Caco-2 (cell line): Measurements from ENCODE around the gene PALLD. TPM values are rescaled to one million over a fixed set of nuclear protein-coding genes. Genes with fewer than 3 reads are reported as not detected.

Source experiments
- BruUV-seq: library from RNA; stranded (reverse); fragments of 400-500 nt; replicated peaks from 2 replicates; lab custom pipeline; 2021; lab: Mats Ljungman, UMichigan
- CTCF ChIA-PET: fragments of 300-600 bp; sonication (Branson Sonifier 250); formaldehyde crosslinking; loops from one replicate; lab custom pipeline; 2022; ENCODE audit warnings: antibody characterized with exemption; lab: Charles Lee
- POLR2A ChIA-PET: fragments of 300-600 bp; sonication (Branson Sonifier 250); formaldehyde crosslinking; loops from one replicate; lab custom pipeline; 2022; ENCODE audit warnings: antibody characterized with exemption; lab: Charles Lee
- DNase-seq, 2 experiments: peaks; one replicate each; pipeline versions ENCODE4 v3.0.0 to v3.0.0-alpha.2; 2020 to 2022
- H3K27me3 ChIP-seq: replicated peaks from 2 replicates; pipeline ENCODE4 v1.6.0; 2011; ENCODE audit warnings: low read length; ENCODE audit not compliant: control insufficient read depth, insufficient read depth
- H3K36me3 ChIP-seq: 2 replicates; pipeline ENCODE4 v1.5.1; 2011; ENCODE audit warnings: low read length; ENCODE audit not compliant: control insufficient read depth, insufficient read depth
- H3K4me1 ChIP-seq: fragments of 250-450 bp; sonication (Bioruptor Pico); 2 replicates; pipeline ENCODE4 v1.5.1; 2020; ENCODE audit warnings: mild to moderate bottlenecking
- H3K4me3 ChIP-seq: 2 replicates; pipeline ENCODE4 v1.5.1; 2011; ENCODE audit warnings: low read depth, mild to moderate bottlenecking, control low read depth, low read length
- H3K9me3 ChIP-seq: fragments of 250-450 bp; sonication (Bioruptor Pico); 2 replicates; pipeline ENCODE4 v1.5.1; 2020; ENCODE audit warnings: mild to moderate bottlenecking, moderate library complexity
- H3K27ac Mint-ChIP-seq: one replicate; pipeline ENCODE4 v1.8.0; 2022; ENCODE audit warnings: mixed read lengths; ENCODE audit not compliant: unreplicated experiment
- H3K27me3 Mint-ChIP-seq: one replicate; pipeline ENCODE4 v1.8.0; 2022; ENCODE audit warnings: mixed read lengths; ENCODE audit not compliant: insufficient read depth, unreplicated experiment
- H3K36me3 Mint-ChIP-seq: one replicate; pipeline ENCODE4 v1.8.0; 2022; ENCODE audit warnings: mild to moderate bottlenecking, mixed read lengths; ENCODE audit not compliant: insufficient read depth, unreplicated experiment
- H3K4me1 Mint-ChIP-seq: one replicate; pipeline ENCODE4 v1.8.0; 2022; ENCODE audit warnings: low read depth, mixed read lengths; ENCODE audit not compliant: unreplicated experiment
- H3K4me3 Mint-ChIP-seq: one replicate; pipeline ENCODE4 v1.8.0; 2022; ENCODE audit warnings: mild to moderate bottlenecking, moderate library complexity, mixed read lengths; ENCODE audit not compliant: unreplicated experiment
- H3K9me3 Mint-ChIP-seq: one replicate; pipeline ENCODE4 v1.8.0; 2022; ENCODE audit warnings: mixed read lengths; ENCODE audit not compliant: unreplicated experiment
- CTCF ChIP-seq, 2 experiments: fragments of 200-600 bp in 1 of 2; IDR thresholded peaks; 1 replicate in 1 of 2; 2 replicates in 1 of 2; pipeline versions ENCODE4 v1.5.1 to v1.8.0; 2011 to 2022; ENCODE audit warnings: antibody characterized with exemption in 1 of 2, control low read depth in 1 of 2, inconsistent platforms in 1 of 2, low read depth in 1 of 2, low read length in 1 of 2, mild to moderate bottlenecking in 1 of 2, moderate library complexity in 1 of 2; ENCODE audit not compliant: insufficient read depth in 1 of 2, severe bottlenecking in 1 of 2, unreplicated experiment in 1 of 2
- intact Hi-C: fragments of 100-400 bp; cut with micrococcal nuclease; formaldehyde crosslinking; loops from one replicate; pipeline ENCODE4 v1.10.0; 2022; ENCODE audit not compliant: unreplicated experiment
- total RNA-seq: library from RNA; stranded (reverse); gene quantifications from 2 replicates; pipeline ENCODE4 v1.2.3, GENCODE V29; 2022

The PALLD gene
- total RNA-seq, 1 experiment from 2014 or later, result 12.3 TPM

- Histone ChIP-seq H3K9me3 (no peaks in the 10 kb centered on the region), H3K4me3 (no peak overlapping the region), H3K27me3 (no peaks in the 10 kb centered on the region), H3K4me1 (no peaks in the 10 kb centered on the region), H3K36me3 (no peaks in the 10 kb centered on the region)
- no TSS peak for BruUV-seq
- no peaks in the 10 kb centered on the region for H3K9me3 Mint-ChIP-seq
- TF ChIP-seq CTCF (IDR thresholded peaks at IDR 0.05; ENCODE audit: insufficient read depth in 1 of 2, low read depth in 1 of 2, low read length in 1 of 2, severe bottlenecking in 1 of 2, unreplicated experiment in 1 of 2), result no peak
- ChIA-PET POLR2A (no interaction called here), CTCF (interaction anchor here (1.0 kb wide), 1 partner anchor 217 kb away, joined by 3 read pairs; no protein-coding TSS in a partner anchor)
- H3K36me3 Mint-ChIP-seq, result no peaks in the 10 kb centered on the region
- H3K27me3 Mint-ChIP-seq, result peaks cover under 1% of the 10 kb centered on the region
- H3K4me1 Mint-ChIP-seq, result no peaks in the 10 kb centered on the region
- no peak overlapping the region for H3K4me3 Mint-ChIP-seq
- no peak for DNase-seq
- no peak overlapping the region for H3K27ac Mint-ChIP-seq
- intact Hi-C loops, result loop anchor here (5.0 kb wide), 1 partner anchor 118 kb away; no protein-coding TSS in a partner anchor
Observed at GRCh38 chr4:168705121-168705520, 208.3 kb downstream of the PALLD start.

GRCh38 chr4:168707205-168707604 is 210.4 kb downstream of the PALLD start:
- no peak for DNase-seq
- no TSS peak for BruUV-seq
- no peaks in the 10 kb centered on the region; the same call in 1 of the 2 replicates for H3K27me3 ChIP-seq
- Mint-ChIP-seq H3K9me3 (no peaks in the 10 kb centered on the region), H3K27ac (no peak overlapping the region), H3K36me3 (no peaks in the 10 kb centered on the region), H3K27me3 (peaks cover 3% of the 10 kb centered on the region), H3K4me1 (no peaks in the 10 kb centered on the region), H3K4me3 (no peak overlapping the region)
- TF ChIP-seq CTCF (IDR thresholded peaks at IDR 0.05; ENCODE audit: insufficient read depth in 1 of 2, low read depth in 1 of 2, low read length in 1 of 2, severe bottlenecking in 1 of 2, unreplicated experiment in 1 of 2), result no peak
- POLR2A ChIA-PET, result no interaction called here
- no peak overlapping the region for H3K4me3 ChIP-seq
- H3K4me1 ChIP-seq, result no peaks in the 10 kb centered on the region
- intact Hi-C loops, result loop anchor here (5.0 kb wide), 1 partner anchor 120 kb away; no protein-coding TSS in a partner anchor
- CTCF ChIA-PET, result no interaction called here
- no peaks in the 10 kb centered on the region for H3K9me3 ChIP-seq
- no peaks in the 10 kb centered on the region for H3K36me3 ChIP-seq

GRCh38 chr4:168708108-168708507 is 211.3 kb downstream of the PALLD start:
- Mint-ChIP-seq H3K9me3 (no peaks in the 10 kb centered on the region), H3K4me1 (no peaks in the 10 kb centered on the region), H3K36me3 (no peaks in the 10 kb centered on the region), H3K27me3 (peaks cover 3% of the 10 kb centered on the region), H3K27ac (no peak overlapping the region), H3K4me3 (no peak overlapping the region)
- BruUV-seq, result no TSS peak
- no peaks in the 10 kb centered on the region for H3K9me3 ChIP-seq
- no peaks in the 10 kb centered on the region for H3K36me3 ChIP-seq
- H3K4me3 ChIP-seq, result no peak overlapping the region
- H3K27me3 ChIP-seq, result no peaks in the 10 kb centered on the region; the same call in 1 of the 2 replicates
- TF ChIP-seq CTCF (IDR thresholded peaks at IDR 0.05; ENCODE audit: insufficient read depth in 1 of 2, low read depth in 1 of 2, low read length in 1 of 2, severe bottlenecking in 1 of 2, unreplicated experiment in 1 of 2), result no peak
- ChIA-PET POLR2A (interaction anchor here (0.6 kb wide), 1 partner anchor 19 kb away, joined by 3 read pairs; no protein-coding TSS in a partner anchor), CTCF (no interaction called here)
- intact Hi-C loops, result loop anchor here (5.0 kb wide), 1 partner anchor 121 kb away; no protein-coding TSS in a partner anchor
- DNase-seq, result no peak
- H3K4me1 ChIP-seq, result no peaks in the 10 kb centered on the region
